RCC 7860 (cell line): ENCODE measurements around the gene CEACAM19.
"Not testable (repeated sequence)": the region's sequence is repeated elsewhere in the genome, so short reads cannot be mapped to it uniquely, and the experiment has no call there.

Source experiments
- DNase-seq: peaks from one replicate; pipeline ENCODE4 v3.0.0-alpha.2; 2015; ENCODE audit warnings: low spot score
- FAIRE-seq: peaks from 2 replicates; lab custom pipeline; 2012; peaks lifted over from hg19 to GRCh38; lab: Jason Lieb, UNC

Gene CEACAM19

GRCh38 chr19:44671400-44671799 lies at the start of gene CEACAM19:
CEACAM19 (plus strand) TSS chr19:44671482; CDS start chr19:44671932, 450 bp downstream.
- DNase-seq (no peak), FAIRE-seq (no peak)

- DNase-seq = no peak
These were observed 48.2 kb upstream of the CEACAM19 start for GRCh38 chr19:44623080-44623479.

DNA sequence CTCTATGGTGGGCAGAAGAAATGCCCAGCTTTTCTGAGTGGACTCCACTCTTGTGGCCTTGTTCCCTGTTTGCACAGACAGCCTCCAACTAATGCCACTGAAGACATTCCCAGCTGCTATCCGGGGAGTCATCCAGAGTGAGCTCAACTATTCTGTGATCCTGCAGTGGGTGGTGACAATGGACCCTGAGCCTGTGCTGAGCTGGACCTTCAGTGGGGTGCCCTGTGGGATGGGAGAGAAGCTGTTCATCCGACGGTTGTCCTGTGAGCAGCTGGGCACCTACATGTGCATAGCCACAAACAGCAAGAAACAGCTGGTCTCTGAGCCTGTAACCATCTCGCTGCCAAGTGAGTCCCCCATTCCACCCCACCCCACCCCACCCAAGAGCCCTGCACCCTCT lies 47.7 kb upstream of the CEACAM19 start:
- no peak for DNase-seq
- FAIRE-seq = no peak

More at GRCh38 chr19:44623080-44623479, 48.2 kb upstream of the CEACAM19 start:
- no peak for FAIRE-seq

GRCh38 chr19:44624840-44625354 lies 46.4 kb upstream of the CEACAM19 start:
- FAIRE-seq (no peak), DNase-seq (peak; percentile 35)

DNA sequence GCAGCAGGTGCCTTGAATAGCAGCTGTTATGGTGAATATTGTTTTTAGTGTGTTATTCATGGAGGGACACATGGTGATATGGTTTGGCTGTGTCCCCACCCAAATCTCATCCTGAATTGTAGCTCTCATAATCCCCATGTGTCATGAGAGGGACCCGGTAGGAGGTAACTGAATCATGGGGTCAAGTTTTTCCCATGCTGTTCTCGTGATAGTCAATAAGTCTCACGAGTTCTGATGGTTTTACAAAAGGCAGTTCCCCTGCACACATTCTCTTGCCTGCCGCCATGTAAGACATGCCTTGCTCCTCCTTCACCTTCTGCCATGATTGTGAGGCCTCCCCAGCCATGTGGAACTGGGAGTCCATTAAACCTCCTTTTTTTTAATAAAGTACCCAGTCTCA lies 45.6 kb upstream of the CEACAM19 start:
- FAIRE-seq = not testable (repeated sequence)

DNA sequence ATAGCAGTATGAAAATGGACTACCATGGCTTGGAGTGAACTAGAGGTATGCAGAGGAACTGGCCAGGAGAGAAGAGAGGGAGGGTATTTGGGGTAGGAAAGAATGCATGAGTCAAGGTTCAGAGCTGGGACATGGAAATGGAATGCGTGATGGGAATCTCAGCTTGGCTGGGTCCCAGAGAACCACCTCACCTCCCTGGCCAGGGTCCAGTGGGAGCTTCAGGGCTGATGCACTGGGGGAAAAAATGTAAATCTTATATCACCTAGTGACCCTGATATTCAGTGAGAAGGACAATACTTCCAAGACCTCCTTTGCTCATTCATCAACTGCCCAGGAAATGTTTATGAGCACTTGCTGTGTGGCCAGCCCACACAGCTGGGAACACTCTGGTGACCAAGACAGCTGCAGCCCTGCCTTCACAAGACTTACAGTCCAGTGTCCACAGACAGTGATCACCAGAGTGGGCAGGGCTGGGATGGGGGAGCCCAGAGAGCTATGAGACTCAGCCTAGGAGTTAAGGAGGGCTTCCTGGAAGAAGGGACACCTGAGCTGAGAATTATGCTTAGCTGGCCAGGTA lies 45.1 kb upstream of the CEACAM19 start:
- FAIRE-seq = peak; percentile 97
- peak; percentile 97 for DNase-seq

More for the DNA sequence above, 45.6 kb upstream of the CEACAM19 start:
- not testable (repeated sequence) for DNase-seq

- FAIRE-seq = no peak
- DNase-seq = no peak
These were observed 43.7 kb upstream of the CEACAM19 start for GRCh38 chr19:44627631-44628030.

DNA sequence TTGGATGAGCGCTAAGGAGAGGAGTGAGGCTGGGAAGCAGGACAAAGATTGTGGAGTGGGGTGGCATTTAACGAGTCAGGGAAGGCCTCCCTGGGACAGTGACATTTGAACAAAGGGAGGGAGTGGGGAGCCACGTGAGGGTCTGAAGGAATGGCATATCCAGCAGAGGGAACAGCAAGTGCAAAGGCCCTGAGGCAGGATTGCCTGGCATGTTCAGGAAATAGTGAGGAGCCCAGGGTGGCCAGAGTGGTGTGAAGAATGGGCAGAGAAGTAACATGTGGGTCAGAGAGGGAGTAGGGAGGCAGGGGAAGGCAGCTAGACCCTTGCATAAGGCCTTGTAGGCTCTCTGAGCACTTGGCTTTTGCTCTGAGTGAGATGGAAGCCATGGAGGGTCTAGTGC lies 42.5 kb upstream of the CEACAM19 start:
- DNase-seq (no peak), FAIRE-seq (no peak)

- not testable (repeated sequence) for DNase-seq, FAIRE-seq
These were observed 39.7 kb upstream of the CEACAM19 start for GRCh38 chr19:44631611-44632010.

DNA sequence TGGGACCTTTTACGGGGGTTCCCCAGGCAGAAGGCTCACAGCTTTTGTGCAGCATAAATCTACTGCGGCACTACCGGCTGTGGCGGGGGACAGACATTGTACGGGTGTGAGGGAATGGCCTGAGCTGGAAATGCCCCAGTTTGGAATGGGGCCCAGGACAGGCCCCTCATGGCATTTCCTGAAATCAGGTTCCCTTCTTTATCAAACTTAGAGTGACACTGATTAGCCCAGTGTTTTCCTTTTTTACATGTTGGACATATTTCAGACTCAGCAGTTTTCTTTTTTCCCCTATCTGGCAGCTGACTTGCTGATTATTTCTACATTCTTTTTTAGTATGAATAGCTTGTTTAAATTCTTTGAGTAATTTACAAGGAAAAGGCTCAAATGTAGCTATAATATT lies 37.2 kb upstream of the CEACAM19 start:
- not testable (repeated sequence) for DNase-seq, FAIRE-seq

GRCh38 chr19:44634785-44635184 lies 36.5 kb upstream of the CEACAM19 start:
- DNase-seq (no peak), FAIRE-seq (no peak)

DNA sequence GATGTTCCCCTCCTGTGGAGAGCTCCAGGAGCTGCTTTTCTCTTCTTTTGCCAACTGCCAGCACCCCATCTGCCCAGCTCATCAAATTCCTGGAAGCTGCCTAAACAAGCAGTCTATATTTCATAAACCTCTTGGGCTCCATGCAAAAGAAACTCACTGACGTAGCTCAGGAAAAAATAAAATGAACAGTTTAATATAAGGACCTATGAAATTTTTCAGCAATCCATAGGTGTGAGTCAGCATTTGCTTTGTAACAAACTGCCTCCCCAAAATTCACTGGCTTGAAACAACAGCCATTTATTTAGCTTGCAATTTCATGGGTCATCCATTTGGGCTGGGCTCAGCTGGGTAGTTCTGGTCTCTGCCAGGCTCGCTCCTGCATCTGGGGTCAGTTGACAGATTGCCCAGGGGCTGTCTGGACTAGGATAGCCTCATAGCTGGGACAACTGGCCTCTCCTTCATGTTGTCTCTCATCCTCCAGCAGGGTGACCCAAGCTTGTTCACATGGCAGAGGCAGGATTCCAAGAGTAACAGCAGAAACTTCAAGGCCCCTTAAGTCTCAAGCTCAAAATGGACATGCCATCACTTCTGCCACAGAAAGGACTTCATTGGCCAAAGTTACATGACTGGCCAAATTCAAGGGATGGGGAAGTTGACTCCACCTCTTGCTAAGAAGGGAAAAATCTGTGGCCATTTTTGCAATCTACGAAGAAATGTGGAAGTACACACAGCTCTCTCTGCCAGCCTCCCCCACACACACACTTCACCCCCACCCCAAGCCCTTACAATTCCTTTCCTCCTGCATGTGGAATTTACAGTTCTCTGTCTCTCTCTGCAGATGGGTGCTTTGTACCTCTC lies 35.5 kb upstream of the CEACAM19 start:
- peak; percentile 46 for FAIRE-seq
- DNase-seq = peak; percentile 37

- DNase-seq (no peak), FAIRE-seq (no peak)
These were observed 34.6 kb upstream of the CEACAM19 start for GRCh38 chr19:44636439-44637389.

- FAIRE-seq (no peak), DNase-seq (no peak)
These were observed 33.9 kb upstream of the CEACAM19 start for GRCh38 chr19:44637390-44637764.

DNA sequence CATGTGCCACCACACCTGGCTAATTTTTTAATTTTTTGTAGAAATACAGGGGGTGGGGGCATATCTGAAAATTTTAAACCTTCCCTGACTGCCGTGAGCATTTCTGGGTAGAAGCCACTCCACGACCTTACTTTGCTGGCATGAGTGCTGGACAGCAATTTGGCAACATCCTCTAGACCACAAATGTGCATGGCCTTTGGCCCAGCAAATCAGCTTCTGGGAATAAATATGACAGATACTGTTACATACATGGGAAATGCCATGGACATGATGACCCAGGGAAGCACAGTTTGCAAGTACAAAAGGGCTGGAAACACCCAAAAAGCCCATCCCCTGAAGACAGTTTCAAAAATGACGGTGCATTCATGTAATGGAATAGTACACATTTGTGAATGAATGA lies 30.8 kb upstream of the CEACAM19 start:
- peak; percentile 62 for FAIRE-seq
- DNase-seq = peak; percentile 46

GRCh38 chr19:44641501-44642265 lies 29.6 kb upstream of the CEACAM19 start:
- FAIRE-seq (no peak), DNase-seq (no peak)

- DNase-seq (no peak), FAIRE-seq (no peak)
These were observed 28.9 kb upstream of the CEACAM19 start for GRCh38 chr19:44642377-44642776.

DNA sequence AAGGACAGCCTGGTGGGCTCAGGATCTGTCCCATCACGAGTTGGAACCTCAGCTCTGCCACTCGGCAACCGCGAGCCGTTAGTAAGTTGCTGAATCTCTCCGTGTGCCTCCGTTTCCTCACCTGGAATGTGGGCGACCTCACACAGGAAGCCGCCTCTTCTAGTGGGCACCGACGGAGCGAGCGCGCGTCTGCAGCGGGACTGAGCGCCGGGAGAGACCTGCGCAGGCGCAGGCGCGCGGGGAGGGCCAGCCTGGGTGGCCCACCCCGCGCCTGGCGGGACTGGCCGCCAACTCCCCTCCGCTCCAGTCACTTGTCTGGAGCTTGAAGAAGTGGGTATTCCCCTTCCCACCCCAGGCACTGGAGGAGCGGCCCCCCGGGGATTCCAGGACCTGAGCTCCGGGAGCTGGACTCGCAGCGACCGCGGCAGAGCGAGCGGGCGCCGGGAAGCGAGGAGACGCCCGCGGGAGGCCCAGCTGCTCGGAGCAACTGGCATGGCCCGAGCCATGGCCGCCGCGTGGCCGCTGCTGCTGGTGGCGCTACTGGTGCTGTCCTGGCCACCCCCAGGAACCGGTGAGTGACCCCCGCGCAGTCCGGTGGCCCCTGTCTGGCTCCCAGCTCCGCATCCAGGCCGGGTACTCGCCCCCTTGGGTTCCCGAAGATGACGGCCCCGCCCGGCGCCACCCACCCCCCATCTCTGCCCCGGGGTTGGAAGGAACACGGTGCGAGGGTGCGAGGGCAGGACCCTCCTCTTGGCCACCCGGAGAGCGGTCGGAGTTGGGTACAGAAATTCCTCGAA lies 27.5 kb upstream of the CEACAM19 start, which contains the start of gene PVR:
Gene PVR (plus strand): TSS at position 306 of the 797 bp plus-strand sequence. CDS start 187 bp downstream, at position 493.
- FAIRE-seq (no peak), DNase-seq (peak; percentile 78)

GRCh38 chr19:44644402-44645016 lies 26.8 kb upstream of the CEACAM19 start:
- FAIRE-seq (no peak), DNase-seq (peak; percentile 28)
